ENCODE data around the gene TMEM234. TPM values are rescaled to one million over a fixed set of nuclear protein-coding genes. Genes with fewer than 3 reads are reported as not detected.
A peak's percentile ranks its signal among the peaks of the same experiment; 100 is the strongest.

Gene TMEM234
- total RNA-seq, 1 experiment from 2014 or later: 7.7 TPM

DNA sequence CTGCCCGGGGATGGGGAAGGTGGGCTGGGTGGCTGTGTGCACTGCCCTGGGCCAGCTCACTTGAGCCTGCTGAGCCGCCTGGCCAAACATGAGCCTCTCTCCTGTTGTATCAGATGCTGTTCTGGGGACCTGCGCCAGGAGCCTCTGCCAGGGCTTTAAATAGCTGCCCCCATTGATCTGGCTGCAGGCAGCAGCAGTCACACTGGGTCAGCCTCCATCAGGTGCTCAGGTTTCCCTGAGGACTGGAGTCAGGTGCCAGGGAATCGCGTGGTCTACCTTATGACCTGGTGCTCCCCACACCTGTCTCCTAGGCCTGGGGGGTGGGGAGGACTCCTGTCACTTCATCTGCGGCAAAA, 22.5 kb downstream of the TMEM234 start:
- Histone ChIP-seq H3K4me2 (ENCODE audit: low read length) (peak overlapping the region; percentile 85), H2AFZ (ENCODE audit: low read length) (no peak overlapping the region), H3K36me3 (ENCODE audit: low read depth, low read length) (peaks cover 24% of the 10 kb centered on the region; the same call in 1 of the 2 replicates), H3K4me1 (ENCODE audit: insufficient read depth, low read length) (peaks cover 20% of the 10 kb centered on the region), H3K9me2 (replicated peaks; ENCODE audit: low read length) (no peaks in the 10 kb centered on the region), H3K79me2 (ENCODE audit: low read length) (no peaks in the 10 kb centered on the region), H3F3A (ENCODE audit: low read length, unreplicated experiment) (no peaks in the 10 kb centered on the region), H3K9ac (ENCODE audit: low read length) (no peak overlapping the region), H3K27ac (ENCODE audit: low read length) (no peak overlapping the region), H3K27me3 (ENCODE audit: low read length) (no peaks in the 10 kb centered on the region), H3K4me3 (ENCODE audit: low read length) (peak overlapping the region; percentile 67; the same call in 1 of the 2 replicates), H3K9me3 (ENCODE audit: low read length) (no peaks in the 10 kb centered on the region), H4K20me1 (ENCODE audit: low read length) (no peaks in the 10 kb centered on the region)
- TF ChIP-seq EZH2phosphoT487 (IDR thresholded peaks at IDR 0.05; ENCODE audit: borderline replicate concordance, low read length): no peak
- TF ChIP-seq, protein P1, sequence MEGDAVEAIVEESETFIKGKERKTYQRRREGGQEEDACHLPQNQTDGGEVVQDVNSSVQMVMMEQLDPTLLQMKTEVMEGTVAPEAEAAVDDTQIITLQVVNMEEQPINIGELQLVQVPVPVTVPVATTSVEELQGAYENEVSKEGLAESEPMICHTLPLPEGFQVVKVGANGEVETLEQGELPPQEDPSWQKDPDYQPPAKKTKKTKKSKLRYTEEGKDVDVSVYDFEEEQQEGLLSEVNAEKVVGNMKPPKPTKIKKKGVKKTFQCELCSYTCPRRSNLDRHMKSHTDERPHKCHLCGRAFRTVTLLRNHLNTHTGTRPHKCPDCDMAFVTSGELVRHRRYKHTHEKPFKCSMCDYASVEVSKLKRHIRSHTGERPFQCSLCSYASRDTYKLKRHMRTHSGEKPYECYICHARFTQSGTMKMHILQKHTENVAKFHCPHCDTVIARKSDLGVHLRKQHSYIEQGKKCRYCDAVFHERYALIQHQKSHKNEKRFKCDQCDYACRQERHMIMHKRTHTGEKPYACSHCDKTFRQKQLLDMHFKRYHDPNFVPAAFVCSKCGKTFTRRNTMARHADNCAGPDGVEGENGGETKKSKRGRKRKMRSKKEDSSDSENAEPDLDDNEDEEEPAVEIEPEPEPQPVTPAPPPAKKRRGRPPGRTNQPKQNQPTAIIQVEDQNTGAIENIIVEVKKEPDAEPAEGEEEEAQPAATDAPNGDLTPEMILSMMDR (conservative IDR thresholded peaks at IDR 0.05; ENCODE audit: low read depth, low read length): no peak
- TF ChIP-seq EZH2 (IDR thresholded peaks at IDR 0.05; ENCODE audit: low read length, unreplicated experiment): no peak
- BruUV-seq (replicated peaks): no TSS peak
- ATAC-seq: peak; percentile 5; the same call in 1 of the 2 replicates
- intact Hi-C loops (cut with micrococcal nuclease): loop anchor here (2.0 kb wide), 1 partner anchor 19 kb away; no protein-coding TSS in a partner anchor
- ChIA-PET POLR2A (ENCODE audit: unreplicated experiment) (no interaction called here), CTCF (interaction anchor here (1.0 kb wide), 1 partner anchor 46 kb away, joined by 3 read pairs; no protein-coding TSS in a partner anchor)
- DNase-seq: no peak

DNA sequence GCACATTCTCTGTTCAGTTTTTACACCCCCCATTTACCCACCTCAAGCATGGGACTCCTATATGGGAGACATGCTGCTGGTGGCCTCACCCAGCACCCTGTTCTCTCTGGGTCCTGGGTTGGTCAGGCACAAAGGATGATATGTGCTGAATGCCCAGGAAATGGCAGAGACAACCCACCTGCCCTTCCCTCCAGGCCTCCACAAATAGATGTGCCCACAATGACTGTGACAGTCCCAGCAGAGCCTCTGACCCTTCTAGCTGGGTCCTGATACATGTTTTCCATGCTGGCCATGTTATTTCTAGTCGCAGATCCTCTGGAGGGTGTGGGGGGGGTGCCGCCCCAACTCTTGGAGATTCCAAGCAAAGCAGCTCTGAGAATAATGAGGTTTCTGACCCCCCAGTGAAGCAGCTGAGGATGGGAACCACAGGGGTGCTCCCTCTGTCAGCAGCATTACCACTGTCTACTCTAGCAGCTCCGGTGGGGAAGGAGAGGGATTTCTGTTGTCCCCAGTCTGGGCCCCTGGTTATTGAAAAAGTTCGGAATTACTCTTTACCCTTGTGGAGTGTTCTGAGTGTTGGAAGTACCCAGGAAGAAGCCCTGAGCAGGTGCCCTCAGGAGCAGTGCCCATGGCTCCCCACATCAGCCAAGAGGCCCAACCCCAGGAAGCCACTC, 23.0 kb downstream of the TMEM234 start:
- ATAC-seq (peak; percentile 3; the same call in 1 of the 2 replicates), DNase-seq (no peak)
- Histone ChIP-seq H3K4me2 (ENCODE audit: low read length) (no peak overlapping the region), H3K79me2 (ENCODE audit: low read length) (no peaks in the 10 kb centered on the region), H3K27ac (ENCODE audit: low read length) (no peak overlapping the region), H3K36me3 (ENCODE audit: low read depth, low read length) (peaks cover 29% of the 10 kb centered on the region; the same call in 1 of the 2 replicates), H3K9me3 (ENCODE audit: low read length) (no peaks in the 10 kb centered on the region), H3K9ac (ENCODE audit: low read length) (no peak overlapping the region), H3K9me2 (replicated peaks; ENCODE audit: low read length) (no peaks in the 10 kb centered on the region), H4K20me1 (ENCODE audit: low read length) (no peaks in the 10 kb centered on the region), H3F3A (ENCODE audit: low read length, unreplicated experiment) (no peaks in the 10 kb centered on the region), H2AFZ (ENCODE audit: low read length) (no peak overlapping the region), H3K4me1 (ENCODE audit: insufficient read depth, low read length) (peaks cover 18% of the 10 kb centered on the region), H3K27me3 (ENCODE audit: low read length) (no peaks in the 10 kb centered on the region), H3K4me3 (ENCODE audit: low read length) (no peak overlapping the region)
- intact Hi-C loops (cut with micrococcal nuclease): no loop called here
- no TSS peak for BruUV-seq (replicated peaks)
- TF ChIP-seq, protein P1 (conservative IDR thresholded peaks at IDR 0.05; ENCODE audit: low read depth, low read length): no peak
- TF ChIP-seq EZH2phosphoT487 (IDR thresholded peaks at IDR 0.05; ENCODE audit: borderline replicate concordance, low read length) (no peak), EZH2 (IDR thresholded peaks at IDR 0.05; ENCODE audit: low read length, unreplicated experiment) (no peak)
- CTCF ChIA-PET: no interaction called here
- POLR2A ChIA-PET (ENCODE audit: unreplicated experiment): no interaction called here
